Measurements from ENCODE around the gene SNUPN.

DNA sequence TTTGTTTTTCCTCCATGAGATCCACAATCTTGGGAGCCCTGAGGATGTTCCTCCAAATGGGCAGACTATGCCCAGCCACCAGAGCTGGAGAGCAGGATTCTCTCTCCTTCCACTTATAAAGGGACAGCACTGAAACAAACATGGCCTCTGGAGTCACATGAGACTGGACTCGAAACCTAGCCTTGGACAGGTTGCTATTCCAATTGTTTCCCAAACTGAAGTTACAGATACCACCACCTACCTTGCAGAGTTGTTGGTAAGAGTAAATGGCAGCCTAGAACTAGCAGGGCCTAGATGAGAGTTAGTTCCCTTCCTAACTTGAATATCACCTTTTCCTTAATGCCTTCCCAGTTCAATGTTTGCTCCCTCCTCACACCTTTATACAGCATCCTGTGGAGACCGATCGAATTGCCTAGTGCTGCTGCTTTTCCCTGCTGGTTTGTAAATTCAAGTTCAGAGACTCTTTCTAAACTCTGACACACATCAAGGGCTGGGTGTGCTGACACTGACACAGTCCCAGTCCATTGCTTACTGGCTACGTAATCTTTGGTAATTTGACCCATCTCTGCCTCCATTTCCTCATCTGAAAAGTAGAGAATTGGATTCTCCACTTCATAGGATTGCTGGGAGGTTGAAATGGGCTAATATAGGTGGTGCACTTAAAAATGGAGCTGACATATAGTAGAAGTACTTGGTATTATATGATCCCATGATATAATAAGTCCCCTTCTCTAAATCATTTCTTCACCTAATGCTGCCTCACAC is 11.9 kb upstream of the SNUPN start:
- no peak for TF ChIP-seq GATA1 (IDR thresholded peaks at IDR 0.05; ENCODE audit: low read depth, low read length)
- TF ChIP-seq POLR2A (IDR thresholded peaks at IDR 0.05; ENCODE audit: low read length), result no peak

Data from erythroblast (primary cell).